Measurements from ENCODE around the gene HLCS. TPM values are rescaled to one million over a fixed set of nuclear protein-coding genes. Genes with fewer than 3 reads are reported as not detected.

HLCS gene
- total and polyA plus RNA-seq, 2 donors (not counting 3 experiments of a cell fraction or from before 2014, with no cell fraction given): 6.7 to 17.2 TPM

- DNase-seq (ENCODE audit: low read depth, low spot score) (no peak), FAIRE-seq (no peak)
- no peaks in the 10 kb centered on the region for H4K20me1 ChIP-seq (replicated peaks; ENCODE audit: control insufficient read depth, extremely low read depth, insufficient read depth, low read length)
- H3K36me3 ChIP-seq (ENCODE audit: control insufficient read depth in 2 of 2, extremely low read depth in 1 of 2, insufficient read depth in 2 of 2, low read length in 2 of 2): no peaks in the 10 kb centered on the region
- no TSS peak for BruUV-seq (replicated peaks)
- intact Hi-C loops (cut with micrococcal nuclease) (loop anchor here (5.0 kb wide), 1 partner anchor 80 kb away; the partner anchor contains the start of genes PIGP and TTC3), dilution Hi-C loops (cut with MboI; ENCODE audit: extremely low pct_ligation_motif_present, low sequenced_read_pairs) (no loop called here)
- H3K4me3 ChIP-seq (replicated peaks in 1 of 3; ENCODE audit: insufficient read depth in 1 of 3, low read depth in 1 of 3, low read length in 3 of 3): no peak overlapping the region
- no peak overlapping the region for H3K27ac ChIP-seq (ENCODE audit: insufficient read depth, low read depth, low read length)
- peaks cover 2% of the 10 kb centered on the region for H3K4me1 ChIP-seq (ENCODE audit: control insufficient read depth, extremely low read depth, insufficient read depth, low read length)
- CTCF ChIA-PET: interaction anchor here (1.3 to 5.9 kb wide), 2 partner anchors 14 to 15 kb away, joined by 4 to 109 read pairs; partner anchors contain the start of gene RIPPLY3
- TF ChIP-seq MAX (IDR thresholded peaks at IDR 0.05; ENCODE audit: insufficient read depth, insufficient read length): no peak
- no peak for TF ChIP-seq JUN (IDR thresholded peaks at IDR 0.05; ENCODE audit: borderline replicate concordance, insufficient read depth, insufficient read length, low read depth)
- TF ChIP-seq EZH2 (IDR thresholded peaks at IDR 0.05; ENCODE audit: borderline replicate concordance, low read depth, low read length, severe bottlenecking): no peak
- TF ChIP-seq CTCF (IDR thresholded peaks at IDR 0.05; ENCODE audit: extremely low read depth in 1 of 2, insufficient read depth in 1 of 2, low read depth in 1 of 2, low read length in 2 of 2): no peak
- TF ChIP-seq MYC (IDR thresholded peaks at IDR 0.05; ENCODE audit: low read depth, low read length): no peak
- no peak for TF ChIP-seq GATA2 (IDR thresholded peaks at IDR 0.05; ENCODE audit: insufficient read depth, insufficient read length, low read depth, low read length)
- TF ChIP-seq FOS (IDR thresholded peaks at IDR 0.05; ENCODE audit: borderline replicate concordance, insufficient read depth, low read length): no peak
- TF ChIP-seq POLR2AphosphoS5 (IDR thresholded peaks at IDR 0.05; ENCODE audit: insufficient read depth, low read depth, low read length): no peak
- TF ChIP-seq POLR2A (IDR thresholded peaks at IDR 0.05; ENCODE audit: low read depth, low read length): no peak
- H3K9me3 ChIP-seq (replicated peaks; ENCODE audit: control insufficient read depth, insufficient read depth, low read length): no peaks in the 10 kb centered on the region
- no peaks in the 10 kb centered on the region for H3K9me1 ChIP-seq (replicated peaks; ENCODE audit: control insufficient read depth, extremely low read depth, insufficient read depth, low read length)
- H3K27me3 ChIP-seq (ENCODE audit: control insufficient read depth in 2 of 2, insufficient read depth in 2 of 2, low read length in 2 of 2): no peaks in the 10 kb centered on the region
- H3K4me2 ChIP-seq (ENCODE audit: insufficient read depth, low read length): no peak overlapping the region
- POLR2A ChIA-PET: no interaction called here
- no peak overlapping the region for H2AFZ ChIP-seq (ENCODE audit: low read depth, low read length)
- H3K79me2 ChIP-seq (ENCODE audit: control insufficient read depth, insufficient read depth, low read length): no peaks in the 10 kb centered on the region
- no peak overlapping the region for H3K9ac ChIP-seq (replicated peaks; ENCODE audit: extremely low read depth, insufficient read depth, low read length)
Observed at GRCh38 chr21:36992671-36993070, 26.2 kb upstream of the HLCS start.

All from endothelial cell of umbilical vein (primary cell).